ENCODE data around the gene ECM2.

DNA sequence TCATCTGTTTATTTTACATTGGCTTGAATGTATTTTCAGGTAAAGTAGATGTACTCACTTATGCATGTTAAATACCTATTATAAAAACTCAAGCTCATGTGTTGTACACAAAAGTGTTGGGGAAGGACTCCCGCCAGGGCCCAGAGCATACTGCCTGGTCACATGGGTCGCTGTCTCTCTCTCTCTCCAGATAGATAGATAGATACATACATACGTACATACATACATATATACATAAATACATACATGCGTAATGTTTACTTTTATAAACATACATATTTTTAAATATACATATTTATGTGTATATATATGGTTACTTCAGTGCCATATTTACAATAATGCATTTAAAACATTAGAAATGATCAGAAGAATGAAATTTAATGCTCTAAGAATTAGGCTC is 78.2 kb downstream of the ECM2 start:
- TF ChIP-seq, protein P1, sequence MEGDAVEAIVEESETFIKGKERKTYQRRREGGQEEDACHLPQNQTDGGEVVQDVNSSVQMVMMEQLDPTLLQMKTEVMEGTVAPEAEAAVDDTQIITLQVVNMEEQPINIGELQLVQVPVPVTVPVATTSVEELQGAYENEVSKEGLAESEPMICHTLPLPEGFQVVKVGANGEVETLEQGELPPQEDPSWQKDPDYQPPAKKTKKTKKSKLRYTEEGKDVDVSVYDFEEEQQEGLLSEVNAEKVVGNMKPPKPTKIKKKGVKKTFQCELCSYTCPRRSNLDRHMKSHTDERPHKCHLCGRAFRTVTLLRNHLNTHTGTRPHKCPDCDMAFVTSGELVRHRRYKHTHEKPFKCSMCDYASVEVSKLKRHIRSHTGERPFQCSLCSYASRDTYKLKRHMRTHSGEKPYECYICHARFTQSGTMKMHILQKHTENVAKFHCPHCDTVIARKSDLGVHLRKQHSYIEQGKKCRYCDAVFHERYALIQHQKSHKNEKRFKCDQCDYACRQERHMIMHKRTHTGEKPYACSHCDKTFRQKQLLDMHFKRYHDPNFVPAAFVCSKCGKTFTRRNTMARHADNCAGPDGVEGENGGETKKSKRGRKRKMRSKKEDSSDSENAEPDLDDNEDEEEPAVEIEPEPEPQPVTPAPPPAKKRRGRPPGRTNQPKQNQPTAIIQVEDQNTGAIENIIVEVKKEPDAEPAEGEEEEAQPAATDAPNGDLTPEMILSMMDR (IDR thresholded peaks at IDR 0.05; ENCODE audit: low read length) = no peak
- TF ChIP-seq EZH2phosphoT487 (IDR thresholded peaks at IDR 0.05; ENCODE audit: low read length) (no peak), EZH2 (optimal IDR thresholded peaks at IDR 0.05; ENCODE audit: low read depth, low read length) (no peak)

Measured in MM.1S (cell line).